Amniotic epithelial cell (primary cell): ENCODE data around the gene TKFC.

Experiments used
- DNase-seq: peaks from one replicate; pipeline ENCODE4 v3.0.0-alpha.2; 2010; ENCODE audit warnings: low read depth

Gene TKFC

DNA sequence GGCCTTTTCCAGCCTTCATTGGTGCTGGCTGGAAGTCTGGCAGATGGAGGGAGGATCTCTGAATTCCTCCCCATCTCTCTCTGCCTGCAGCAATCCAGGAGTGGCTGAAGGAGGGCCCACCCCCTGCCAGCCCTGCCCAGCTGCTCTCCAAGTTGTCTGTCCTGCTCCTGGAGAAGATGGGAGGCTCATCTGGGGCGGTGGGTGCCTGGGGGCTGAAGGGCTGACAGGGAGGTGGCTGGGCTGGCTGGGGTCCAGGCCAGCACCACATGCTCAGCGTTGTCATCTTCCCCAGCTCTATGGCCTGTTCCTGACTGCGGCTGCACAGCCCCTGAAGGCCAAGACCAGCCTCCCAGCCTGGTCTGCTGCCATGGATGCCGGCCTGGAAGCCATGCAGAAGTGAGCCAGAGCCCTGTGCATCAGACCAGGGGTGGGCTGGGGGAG lies 12.2 kb downstream of the TKFC start:
- DNase-seq: no peak

GRCh38 chr11:61345954-61346843 lies 13.2 kb downstream of the TKFC start:
- no peak for DNase-seq

- DNase-seq: peak; percentile 58
Observed at GRCh38 chr11:61347916-61348461, 15.0 kb downstream of the TKFC start.

DNA sequence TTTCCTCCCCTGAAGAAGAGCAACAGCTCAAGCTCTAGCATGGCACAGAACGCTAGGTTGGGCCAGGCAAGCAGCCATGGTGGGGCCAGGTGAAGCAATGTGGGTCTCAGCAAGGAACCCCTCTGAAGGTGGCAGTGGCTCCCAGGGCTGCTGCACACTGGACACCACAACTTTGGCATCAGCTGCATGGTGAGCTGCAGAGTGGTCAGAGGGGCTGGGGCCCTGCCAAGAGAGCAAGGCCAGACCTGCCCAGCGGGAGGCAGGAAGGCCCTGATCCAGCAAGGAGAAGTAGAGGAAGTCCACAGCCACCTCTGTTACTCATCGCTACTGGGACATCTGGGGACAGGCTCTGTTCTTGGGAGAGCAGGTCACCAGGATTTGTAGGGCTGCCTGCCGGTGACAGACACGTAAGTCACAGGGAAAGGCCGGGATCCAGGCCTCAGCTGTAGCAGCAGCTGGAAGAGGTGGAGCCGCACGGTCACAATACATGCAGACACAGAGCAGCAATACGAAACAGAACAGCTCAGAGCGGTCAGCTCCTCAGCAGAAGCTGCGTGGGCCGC lies 16.2 kb downstream of the TKFC start:
- no peak for DNase-seq

DNA sequence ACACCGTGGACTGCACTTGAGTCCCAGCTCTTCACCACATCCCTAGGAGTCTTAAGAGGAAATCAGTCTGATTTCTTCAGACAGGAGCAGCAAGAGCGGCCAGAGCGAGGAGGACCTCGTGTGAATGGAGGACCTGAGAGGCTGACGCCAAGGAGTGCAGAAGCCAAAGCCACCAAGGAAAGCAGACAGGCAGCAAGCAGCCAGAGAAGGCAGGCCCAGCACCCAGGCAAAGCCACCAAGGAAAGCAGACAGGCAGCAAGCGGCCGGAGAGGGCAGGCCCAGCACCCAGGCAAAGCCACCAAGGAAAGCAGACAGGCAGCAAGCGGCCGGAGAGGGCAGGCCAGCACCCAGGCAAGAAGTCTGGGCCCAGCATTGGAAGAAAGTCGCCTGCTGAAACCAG lies 16.9 kb downstream of the TKFC start:
- no peak for DNase-seq

DNA sequence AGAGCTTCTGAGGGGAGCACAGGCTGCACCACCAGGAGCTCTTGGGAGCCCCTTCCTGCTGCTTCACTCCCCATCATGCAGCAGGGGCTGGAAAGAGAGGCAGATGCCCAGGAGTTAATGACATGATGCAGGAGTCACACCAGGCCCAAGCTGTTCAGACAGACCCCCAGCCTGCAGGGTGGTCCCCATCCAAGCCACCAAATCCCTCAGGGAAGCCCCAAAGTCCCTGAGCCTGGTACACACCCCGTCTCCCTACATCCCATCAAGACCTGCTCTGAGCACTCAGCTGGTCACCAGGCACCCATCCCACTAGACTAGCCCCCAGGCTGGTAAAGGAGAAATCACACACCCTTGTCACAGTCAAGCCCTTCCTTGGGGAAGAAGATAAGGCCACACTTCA lies 17.3 kb downstream of the TKFC start:
- no peak for DNase-seq

DNA sequence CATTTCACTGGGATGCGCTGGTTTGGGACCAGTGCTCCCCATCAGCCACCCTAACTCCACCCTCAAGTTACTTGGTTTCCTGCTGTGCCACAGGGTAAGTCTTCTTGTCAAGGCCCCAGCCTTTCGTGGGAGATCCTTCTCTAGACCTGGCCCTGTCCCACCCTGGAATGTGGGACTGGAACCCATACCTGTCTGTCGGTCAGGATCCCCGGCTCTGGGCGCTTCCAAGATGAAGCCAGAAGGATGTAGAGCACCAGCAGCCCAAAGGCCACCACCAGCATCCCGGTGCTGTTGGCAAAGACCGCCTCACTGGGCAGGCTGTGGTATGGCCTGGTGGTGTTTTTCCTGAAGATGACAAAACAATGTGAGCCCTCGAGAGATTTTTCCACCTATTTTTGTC lies 17.8 kb downstream of the TKFC start:
- no peak for DNase-seq

DNA sequence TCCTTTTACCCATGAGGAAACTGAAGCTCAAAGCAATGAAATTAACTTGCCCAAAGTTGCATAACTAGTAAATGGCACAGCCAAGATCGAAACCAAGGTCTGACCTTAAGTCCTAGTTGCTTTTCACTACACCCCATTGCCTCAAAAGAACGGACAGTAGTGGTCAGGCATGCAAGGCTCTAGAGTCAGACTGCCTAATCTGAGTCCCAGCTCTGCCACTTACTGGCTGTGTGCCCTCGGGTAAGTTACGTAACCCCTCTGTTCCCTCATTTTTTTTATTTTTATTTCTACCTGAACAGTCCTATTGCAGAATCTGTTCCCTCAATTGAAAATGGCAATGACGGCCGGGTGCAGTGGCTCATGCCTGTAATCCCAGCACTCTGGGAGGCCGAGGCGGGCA lies 19.0 kb downstream of the TKFC start:
- no peak for DNase-seq

DNA sequence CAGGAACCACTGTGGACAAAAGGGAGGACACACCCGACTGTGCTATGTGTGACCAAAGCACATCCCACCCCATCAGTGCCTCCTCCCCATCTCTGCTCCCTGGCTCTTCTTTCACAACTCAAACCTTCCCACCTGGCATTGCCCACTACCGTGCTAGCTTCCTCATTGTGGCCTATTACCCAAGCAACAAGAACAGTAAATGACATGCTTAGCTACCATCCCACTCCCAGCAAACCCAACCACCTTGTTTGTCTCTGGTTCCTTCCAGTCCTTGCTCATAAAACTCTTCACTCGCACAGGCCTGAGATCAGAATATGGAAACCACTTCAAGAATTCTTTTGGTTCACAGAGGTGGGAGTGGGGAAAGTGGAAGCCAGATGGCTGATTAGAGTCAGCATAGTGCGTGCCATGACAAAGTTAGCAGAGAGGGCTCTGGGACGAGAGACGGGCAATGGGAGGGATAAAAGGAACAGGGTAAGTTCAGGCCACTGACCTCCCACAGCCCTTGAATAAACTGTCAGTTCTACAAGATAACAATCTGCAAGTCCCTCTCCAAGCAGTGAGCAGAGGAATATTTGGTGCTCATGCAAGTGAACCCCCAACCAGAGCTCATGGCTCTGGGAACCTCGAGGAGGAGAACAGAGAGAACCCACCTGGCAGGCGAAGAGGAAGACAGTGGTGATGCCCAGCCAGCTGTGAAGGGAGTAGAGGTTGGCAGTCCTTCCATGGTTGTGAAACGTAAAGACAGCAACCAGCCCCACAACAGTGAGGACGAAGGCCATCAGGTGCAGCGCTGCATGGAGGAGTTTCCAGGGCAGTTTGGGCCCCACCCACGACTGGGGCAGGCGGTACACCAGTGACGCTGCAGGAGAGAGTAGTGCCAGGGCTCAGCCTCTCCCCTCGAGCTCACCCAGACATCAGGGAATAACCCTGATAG lies 20.4 kb downstream of the TKFC start:
- DNase-seq: no peak

DNA sequence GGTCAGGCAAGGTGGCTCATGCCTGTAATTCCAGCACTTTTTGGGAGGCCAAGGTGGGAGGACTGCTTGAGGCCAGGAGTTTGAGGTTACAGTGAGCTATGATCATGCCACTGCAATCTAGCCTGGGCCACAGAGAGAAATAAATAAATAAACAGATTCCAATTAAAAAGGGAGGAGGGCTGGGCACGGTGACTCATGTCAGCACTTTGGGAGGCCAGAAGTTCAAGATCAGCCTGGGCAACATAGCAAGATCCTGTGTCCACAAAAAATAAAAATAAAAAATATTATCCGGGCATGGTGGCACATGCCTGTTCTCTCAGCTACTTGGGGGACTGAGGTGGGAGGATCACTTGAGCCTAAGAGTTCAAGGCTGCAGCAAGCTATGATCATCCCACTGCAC lies 21.2 kb downstream of the TKFC start:
- no peak for DNase-seq

DNA sequence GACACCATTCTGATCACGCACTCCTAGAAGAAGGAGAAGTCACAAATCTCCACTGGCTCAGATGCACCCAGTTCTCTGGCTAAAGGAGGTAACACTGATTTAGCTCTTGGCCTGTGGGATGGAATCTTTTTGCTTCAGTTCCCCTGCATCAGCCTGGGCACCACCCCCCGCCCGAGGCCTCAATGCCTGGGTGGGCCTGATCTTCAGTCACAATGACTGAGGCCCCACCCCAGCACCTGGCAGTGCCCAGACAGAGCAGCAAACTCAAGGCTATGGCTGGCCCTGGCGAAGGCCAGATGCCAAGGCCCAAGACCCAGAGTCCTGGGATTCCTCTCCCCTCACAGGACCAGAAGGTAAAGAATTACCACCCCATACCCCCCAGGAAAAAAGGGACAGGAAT lies 23.7 kb downstream of the TKFC start:
- DNase-seq: no peak

GRCh38 chr11:61357233-61357893 lies 24.3 kb downstream of the TKFC start:
- DNase-seq: no peak

GRCh38 chr11:61357894-61358239 lies 24.8 kb downstream of the TKFC start:
- no peak for DNase-seq

DNA sequence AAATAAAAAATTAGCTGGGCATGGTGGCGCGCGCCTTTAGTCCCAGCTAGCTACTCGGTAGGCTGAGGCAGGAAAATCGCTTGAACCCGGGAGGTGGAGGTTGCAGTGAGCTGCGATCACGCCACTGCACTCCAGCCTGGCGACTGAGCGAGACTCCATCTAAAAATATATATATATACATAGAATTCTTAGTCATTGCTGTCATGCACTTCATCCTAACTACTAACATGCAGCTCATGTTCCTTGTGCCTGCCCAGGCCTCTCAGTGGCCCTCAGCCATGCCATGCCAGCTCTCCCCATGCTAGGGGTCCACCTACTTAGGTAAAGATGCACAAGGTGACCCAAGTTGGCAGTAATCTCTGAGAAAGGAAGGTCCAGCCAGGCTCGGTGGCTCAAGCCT lies 25.5 kb downstream of the TKFC start:
- DNase-seq: no peak

DNA sequence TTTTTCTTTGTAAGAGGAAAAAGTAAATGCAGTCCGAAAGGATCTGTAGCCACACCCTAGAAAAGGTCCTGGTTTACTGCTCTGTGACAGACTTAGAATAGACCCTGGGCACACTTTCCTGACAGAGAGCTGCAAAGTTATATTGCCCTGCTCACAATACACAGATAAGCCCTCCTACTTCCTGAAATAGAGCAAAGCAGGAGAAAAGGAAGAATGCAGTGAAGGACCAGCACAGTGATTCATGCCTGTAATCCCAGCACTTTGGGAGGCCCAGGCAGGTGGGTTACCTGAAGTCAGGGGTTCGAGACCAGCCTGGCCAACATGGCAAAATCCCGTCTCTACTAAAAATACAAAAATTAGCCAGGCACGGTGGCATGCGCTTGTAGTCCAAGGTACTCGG lies 26.5 kb downstream of the TKFC start:
- no peak for DNase-seq

DNA sequence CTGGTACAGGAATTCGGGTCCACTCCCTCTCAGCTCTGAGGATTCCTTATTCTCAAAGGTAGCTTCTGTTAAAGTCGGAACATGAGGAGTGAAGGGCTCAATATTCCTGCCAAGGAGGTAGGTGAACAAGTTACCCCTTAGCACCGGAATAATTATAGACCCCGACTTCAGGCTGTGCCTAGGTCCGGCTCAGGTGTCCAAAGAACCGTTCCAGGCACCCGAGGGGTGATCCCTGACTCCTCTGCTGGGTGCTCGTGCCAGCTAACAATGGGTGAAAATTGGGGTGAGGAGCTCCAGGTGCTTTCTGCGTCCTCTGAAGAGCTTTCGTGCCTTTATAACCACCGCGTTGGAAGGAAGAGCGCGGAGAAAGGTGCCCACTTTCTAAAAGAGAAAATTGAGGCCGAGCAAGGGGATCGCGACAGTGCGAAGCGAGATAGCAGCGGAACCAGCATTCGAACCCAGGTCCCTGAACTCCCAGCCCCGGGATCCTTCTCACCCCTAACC lies 28.3 kb downstream of the TKFC start:
- DNase-seq: no peak

DNA sequence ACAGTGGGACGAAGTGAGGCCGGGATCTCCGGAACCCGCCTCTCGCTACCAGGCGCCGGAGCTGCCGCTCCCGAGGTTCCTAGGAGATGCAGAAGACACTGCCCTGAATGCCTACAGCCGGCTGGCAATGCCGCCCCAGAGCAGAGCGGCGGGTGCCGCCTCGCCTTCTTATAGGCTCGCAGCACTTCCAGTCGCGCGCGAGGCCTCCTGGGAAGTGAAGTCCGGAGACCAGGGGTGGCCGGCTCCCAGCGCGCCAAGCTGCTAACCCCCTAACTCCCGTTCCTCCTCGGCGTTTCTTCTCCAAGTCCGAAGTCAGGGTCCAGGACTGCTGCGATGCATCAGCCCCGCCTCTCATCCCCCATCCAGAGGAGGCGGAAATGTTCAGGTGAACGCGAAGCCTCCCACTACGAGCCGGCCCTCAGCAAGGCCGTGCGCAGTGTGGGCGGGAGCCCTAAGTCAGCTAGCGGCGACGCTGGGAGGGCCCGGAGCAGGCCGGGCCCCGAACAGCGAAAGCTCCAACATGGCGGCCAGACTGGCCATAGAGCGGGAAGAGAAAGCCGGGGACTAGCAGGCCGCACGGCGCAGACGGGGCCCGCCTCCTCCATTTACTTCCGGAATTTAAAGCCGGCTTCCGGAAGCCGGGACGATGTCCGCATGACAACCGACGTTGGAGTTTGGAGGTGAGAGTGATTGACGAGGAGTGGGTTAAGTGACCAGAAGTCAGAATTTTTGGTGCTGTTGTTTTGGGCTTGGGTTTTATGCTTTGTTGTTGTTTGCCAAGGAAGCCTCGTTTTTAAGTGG lies 28.9 kb downstream of the TKFC start, which contains the start of the genes CYB561A3 and TMEM138:
CYB561A3 (minus strand) TSS at position 142 of the 801 bp plus-strand sequence. CDS start 5,169 bp downstream, outside the sequence.
TMEM138 (plus strand) TSS at position 634 of the 801 bp plus-strand sequence. CDS start 2,017 bp downstream, outside the sequence.
- peak; percentile 93 for DNase-seq

GRCh38 chr11:61362542-61362875 lies 29.5 kb downstream of the TKFC start:
- DNase-seq: peak; percentile 50

- no peak for DNase-seq
Observed at GRCh38 chr11:61364012-61364675, 31.1 kb downstream of the TKFC start.

DNA sequence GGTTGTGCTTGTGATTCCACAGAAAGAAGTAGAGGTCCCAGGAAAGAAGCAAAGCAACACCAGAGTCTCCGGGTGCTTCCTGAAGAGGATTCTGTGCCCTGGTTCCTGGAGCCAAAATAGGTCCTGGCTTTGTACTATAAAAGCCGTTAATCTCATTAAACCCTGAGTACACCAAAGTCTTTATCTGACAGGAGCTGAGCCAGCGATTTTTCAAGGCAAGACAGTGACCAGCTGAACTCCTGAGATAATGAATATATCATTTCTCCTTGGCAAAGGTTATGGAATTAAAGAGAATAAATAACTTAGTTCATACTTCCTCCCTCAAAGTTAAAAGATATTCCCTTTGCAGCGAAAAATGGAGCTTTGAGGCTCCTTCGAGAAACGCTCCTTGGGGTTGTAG lies 34.4 kb downstream of the TKFC start:
- no peak for DNase-seq
